Retinal pigment epithelial cell (primary cell): ENCODE data around the gene GPR52.
"Not testable (repeated sequence)": the region's sequence is repeated elsewhere in the genome, so short reads cannot be mapped to it uniquely, and the experiment has no call there.

Experiments
- DNase-seq: peaks from one replicate; pipeline ENCODE4 v3.0.0-alpha.2; 2010; ENCODE audit warnings: low read depth
- H3K4me3 ChIP-seq: 2 replicates; pipeline ENCODE4 v1.5.1; 2011; ENCODE audit warnings: mild to moderate bottlenecking, low read length, control low read depth, moderate library complexity
- CTCF ChIP-seq: conservative IDR thresholded peaks from 2 replicates; pipeline ENCODE4 v1.5.1; 2011; ENCODE audit warnings: low read depth, low read length, control low read depth, inconsistent platforms

Gene GPR52

GRCh38 chr1:174408146-174408545 is 39.6 kb upstream of the GPR52 start:
- no peak for TF ChIP-seq CTCF
- DNase-seq = no peak
- no peak overlapping the region for H3K4me3 ChIP-seq

- H3K4me3 ChIP-seq = not testable (repeated sequence)
These were observed 38.0 kb upstream of the GPR52 start for GRCh38 chr1:174409801-174410200.

GRCh38 chr1:174413632-174414031 is 34.1 kb upstream of the GPR52 start:
- no peak overlapping the region for H3K4me3 ChIP-seq
- DNase-seq = no peak
- TF ChIP-seq CTCF = peak; percentile 21

More at GRCh38 chr1:174409801-174410200, 38.0 kb upstream of the GPR52 start:
- not testable (repeated sequence) for DNase-seq

- no peak overlapping the region for H3K4me3 ChIP-seq
- DNase-seq = no peak
- no peak for TF ChIP-seq CTCF
These were observed 33.6 kb upstream of the GPR52 start for GRCh38 chr1:174414203-174414602.

- DNase-seq = no peak
- no peak overlapping the region for H3K4me3 ChIP-seq
- no peak for TF ChIP-seq CTCF
These were observed 32.3 kb upstream of the GPR52 start for GRCh38 chr1:174415506-174415905.

GRCh38 chr1:174417921-174418320 is 29.8 kb upstream of the GPR52 start:
- no peak for TF ChIP-seq CTCF
- no peak for DNase-seq
- H3K4me3 ChIP-seq = no peak overlapping the region

- no peak overlapping the region for H3K4me3 ChIP-seq
- DNase-seq = no peak
- no peak for TF ChIP-seq CTCF
These were observed 22.6 kb upstream of the GPR52 start for GRCh38 chr1:174425121-174425520.

GRCh38 chr1:174426153-174426552 is 21.6 kb upstream of the GPR52 start:
- no peak overlapping the region for H3K4me3 ChIP-seq
- DNase-seq = no peak
- TF ChIP-seq CTCF = no peak
